Prostate gland (tissue), 2 donors: Measurements from ENCODE around the gene TTC38. TPM values are rescaled to one million over a fixed set of nuclear protein-coding genes. Genes with fewer than 3 reads are reported as not detected.

Experiments used
- DNase-seq: peaks from one replicate; pipeline ENCODE4 v3.0.0-alpha.2; 2019; ENCODE audit warnings: low spot score
- H3K27ac ChIP-seq, 2 donors: fragments of 200-600 bp; sonication (generic); 2 replicates each; pipeline ENCODE4 v1.5.1; 2017 to 2019
- H3K27me3 ChIP-seq: fragments of 200-600 bp; sonication (generic); replicated peaks from 2 replicates; pipeline ENCODE4 v1.5.1; 2019; ENCODE audit not compliant: insufficient read depth
- H3K36me3 ChIP-seq, 2 donors: fragments of 200-600 bp; sonication (generic); 1 replicate in 1 of 2; 2 replicates in 1 of 2; pipeline versions ENCODE4 v1.5.1 to v1.8.1; 2017 to 2019
- H3K4me1 ChIP-seq: fragments of 200-600 bp; sonication (generic); replicated peaks from 2 replicates; pipeline ENCODE4 v1.5.1; 2019
- H3K4me3 ChIP-seq, 2 donors: fragments of 200-600 bp; sonication (generic); 2 replicates each; pipeline ENCODE4 v1.5.1; 2017 to 2019
- H3K9me3 ChIP-seq: fragments of 200-600 bp; sonication (generic); 2 replicates; pipeline ENCODE4 v1.5.1; 2017
- CTCF ChIP-seq, 4 experiments: fragments of 200-600 bp in 2 of 4; fragments of 450-650 bp in 2 of 4; sonication (generic) in 2 of 4; IDR thresholded peaks; 1 replicate in 3 of 4; 2 replicates in 1 of 4; pipeline ENCODE4 v1.5.1; 2016 to 2019; ENCODE audit warnings: antibody characterized with exemption in 4 of 4, mild to moderate bottlenecking in 2 of 4, moderate library complexity in 2 of 4
- POLR2A ChIP-seq: fragments of 450-650 bp; IDR thresholded peaks from one replicate; pipeline ENCODE4 v1.6.1; 2016; ENCODE audit warnings: antibody characterized with exemption, mild to moderate bottlenecking
- POLR2AphosphoS5 ChIP-seq: sonication (generic); formaldehyde crosslinking; IDR thresholded peaks from one replicate; pipeline ENCODE4 v1.6.1; 2017; ENCODE audit warnings: antibody characterized with exemption
- WGBS: methylation state at CpG from one replicate; pipeline ENCODE4 v1.1.5; 2018; 5-methylcytosine and 5-hydroxymethylcytosine counted together
- intact Hi-C: fragments of 100-400 bp; cut with DNase I; formaldehyde crosslinking; loops from one replicate; pipeline ENCODE4 v1.14.2; 2022
- total RNA-seq, 2 donors: library from RNA; depleted of rRNA; stranded (reverse); fragments of >200 nt; gene quantifications; one replicate each; pipeline ENCODE4 v1.1.0, GENCODE V29; 2016

Gene TTC38
- total RNA-seq, 2 donors from 2014 or later = 47.6 to 115 TPM

- no peak overlapping the region for H3K27ac ChIP-seq
- TF ChIP-seq POLR2AphosphoS5 (no peak), CTCF (IDR thresholded peaks at IDR 0.05) (no peak), POLR2A (no peak)
- intact Hi-C loops = no loop called here
Measured at GRCh38 chr22:46273432-46274148, 5.8 kb downstream of the TTC38 start.

GRCh38 chr22:46274381-46274780 is 6.6 kb downstream of the TTC38 start:
- peaks cover 2 to 21% of the 10 kb centered on the region in 2 donors for H3K36me3 ChIP-seq
- intact Hi-C loops = no loop called here
- 91% methylated on average over 8 of the region's 8 CpGs for WGBS

More at GRCh38 chr22:46273432-46274148, 5.8 kb downstream of the TTC38 start:
- no peak for DNase-seq
- WGBS = 80% methylated on average over 10 of the region's 12 CpGs
- Histone ChIP-seq H3K4me1 (peaks cover 9% of the 10 kb centered on the region), H3K27me3 (no peaks in the 10 kb centered on the region), H3K4me3 (no peak overlapping the region), H3K9me3 (no peaks in the 10 kb centered on the region), H3K36me3 (peaks cover 2 to 20% of the 10 kb centered on the region in 2 donors)

GRCh38 chr22:46275455-46276122 is 7.8 kb downstream of the TTC38 start:
- intact Hi-C loops = no loop called here
- DNase-seq = no peak
- TF ChIP-seq POLR2AphosphoS5 = no peak
- TF ChIP-seq CTCF (IDR thresholded peaks at IDR 0.05) = no peak
- no peak for TF ChIP-seq POLR2A
- 71% methylated on average over 3 of the region's 3 CpGs for WGBS
- no peak overlapping the region for H3K27ac ChIP-seq
- H3K36me3 ChIP-seq = peaks cover 2 to 21% of the 10 kb centered on the region in 2 donors
- H3K4me3 ChIP-seq = no peak overlapping the region
- H3K9me3 ChIP-seq = no peaks in the 10 kb centered on the region
- no peaks in the 10 kb centered on the region for H3K27me3 ChIP-seq
- no peaks in the 10 kb centered on the region for H3K4me1 ChIP-seq

More at GRCh38 chr22:46274381-46274780, 6.6 kb downstream of the TTC38 start:
- Histone ChIP-seq H3K4me1 (peaks cover 3% of the 10 kb centered on the region), H3K27me3 (no peaks in the 10 kb centered on the region), H3K27ac (no peak overlapping the region), H3K9me3 (no peaks in the 10 kb centered on the region), H3K4me3 (no peak overlapping the region)
- TF ChIP-seq POLR2A (no peak), POLR2AphosphoS5 (no peak)
- DNase-seq = no peak

GRCh38 chr22:46276563-46276962 is 8.8 kb downstream of the TTC38 start:
- no peaks in the 10 kb centered on the region for H3K4me1 ChIP-seq
- H3K27ac ChIP-seq = no peak overlapping the region
- no peaks in the 10 kb centered on the region for H3K9me3 ChIP-seq
- no peak for DNase-seq
- WGBS = 93% methylated on average over 7 of the region's 7 CpGs
- H3K27me3 ChIP-seq = no peaks in the 10 kb centered on the region
- intact Hi-C loops = no loop called here
- peaks cover 2 to 27% of the 10 kb centered on the region in 2 donors for H3K36me3 ChIP-seq
- TF ChIP-seq CTCF (IDR thresholded peaks at IDR 0.05) (no peak), POLR2A (no peak), POLR2AphosphoS5 (no peak)
- H3K4me3 ChIP-seq = no peak overlapping the region

- no peak for TF ChIP-seq POLR2A
- no peak for TF ChIP-seq POLR2AphosphoS5
- TF ChIP-seq CTCF (IDR thresholded peaks at IDR 0.05) = no peak
- Histone ChIP-seq H3K4me1 (no peaks in the 10 kb centered on the region), H3K27me3 (no peaks in the 10 kb centered on the region), H3K9me3 (no peaks in the 10 kb centered on the region), H3K4me3 (no peak overlapping the region), H3K36me3 (peaks cover 2 to 31% of the 10 kb centered on the region in 2 donors), H3K27ac (no peak overlapping the region)
- no peak for DNase-seq
- WGBS = 92% methylated on average over 22 of the region's 22 CpGs
- intact Hi-C loops = no loop called here
Measured at GRCh38 chr22:46278656-46279645, 11.1 kb downstream of the TTC38 start.
